ENCODE data around the gene FA2H.

FA2H gene

GRCh38 chr16:74788108-74788507 is 13.5 kb upstream of the FA2H start:
- no peak for TF ChIP-seq CTCF (IDR thresholded peaks at IDR 0.05; ENCODE audit: low read depth, low read length, missing control alignments)
- no peak overlapping the region for H3K4me3 ChIP-seq (ENCODE audit: low read depth, low read length)
- DNase-seq (ENCODE audit: low read depth), result no peak
- in situ Hi-C loops (cut with HindIII; ENCODE audit: low sequenced_read_pairs), result no loop called here

DNA sequence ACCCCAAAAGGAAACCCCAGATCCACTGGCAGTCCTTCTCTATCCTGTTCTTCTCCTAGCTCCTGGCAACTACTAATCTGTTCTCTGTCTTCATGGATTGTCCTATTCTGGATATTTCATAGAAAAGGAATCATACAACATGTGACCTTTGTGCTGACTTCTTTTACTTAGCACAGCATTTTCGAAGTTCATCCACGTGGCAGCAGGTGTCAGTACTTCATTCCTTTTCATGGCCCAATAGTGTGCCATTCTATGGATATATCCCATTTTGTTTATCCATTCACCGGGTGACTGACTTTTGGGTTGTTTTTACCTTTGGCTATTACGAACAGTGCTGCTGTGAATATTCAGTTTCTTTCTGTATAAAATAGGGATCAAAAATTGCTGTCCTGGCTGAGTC is 10.4 kb upstream of the FA2H start:
- in situ Hi-C loops (cut with HindIII; ENCODE audit: low sequenced_read_pairs), result no loop called here
- no peak for TF ChIP-seq CTCF (IDR thresholded peaks at IDR 0.05; ENCODE audit: low read depth, low read length, missing control alignments)

GRCh38 chr16:74778646-74779045 is 4.0 kb upstream of the FA2H start:
- in situ Hi-C loops (cut with HindIII; ENCODE audit: low sequenced_read_pairs), result no loop called here
- no peak for TF ChIP-seq CTCF (IDR thresholded peaks at IDR 0.05; ENCODE audit: low read depth, low read length, missing control alignments)
- DNase-seq (ENCODE audit: low read depth), result no peak
- H3K4me3 ChIP-seq (ENCODE audit: low read depth, low read length), result no peak overlapping the region

More for the DNA sequence above, 10.4 kb upstream of the FA2H start:
- H3K4me3 ChIP-seq (ENCODE audit: low read depth, low read length), result no peak overlapping the region
- DNase-seq (ENCODE audit: low read depth), result no peak

GRCh38 chr16:74776926-74777325 is 2.3 kb upstream of the FA2H start:
- TF ChIP-seq CTCF (IDR thresholded peaks at IDR 0.05; ENCODE audit: low read depth, low read length, missing control alignments), result no peak
- no peak for DNase-seq (ENCODE audit: low read depth)
- no peak overlapping the region for H3K4me3 ChIP-seq (ENCODE audit: low read depth, low read length)
- in situ Hi-C loops (cut with HindIII; ENCODE audit: low sequenced_read_pairs), result no loop called here

GRCh38 chr16:74775255-74775654 is 635 bp upstream of the FA2H start:
- DNase-seq (ENCODE audit: low read depth), result no peak
- H3K4me3 ChIP-seq (ENCODE audit: low read depth, low read length), result no peak overlapping the region
- in situ Hi-C loops (cut with HindIII; ENCODE audit: low sequenced_read_pairs), result no loop called here
- no peak for TF ChIP-seq CTCF (IDR thresholded peaks at IDR 0.05; ENCODE audit: low read depth, low read length, missing control alignments)

- in situ Hi-C loops (cut with HindIII; ENCODE audit: low sequenced_read_pairs), result no loop called here
- TF ChIP-seq CTCF (IDR thresholded peaks at IDR 0.05; ENCODE audit: low read depth, low read length, missing control alignments), result no peak
- no peak for DNase-seq (ENCODE audit: low read depth)
- H3K4me3 ChIP-seq (ENCODE audit: low read depth, low read length), result no peak overlapping the region
These were observed 986 bp downstream of the FA2H start for GRCh38 chr16:74773446-74774222.
